GM19238 (cell line): ENCODE measurements around the gene PCNT.

Source experiments
- DNase-seq: peaks from one replicate; pipeline ENCODE4 v3.0.0; 2011; ENCODE audit warnings: low spot score; ENCODE audit not compliant: insufficient read length

The PCNT gene

DNA sequence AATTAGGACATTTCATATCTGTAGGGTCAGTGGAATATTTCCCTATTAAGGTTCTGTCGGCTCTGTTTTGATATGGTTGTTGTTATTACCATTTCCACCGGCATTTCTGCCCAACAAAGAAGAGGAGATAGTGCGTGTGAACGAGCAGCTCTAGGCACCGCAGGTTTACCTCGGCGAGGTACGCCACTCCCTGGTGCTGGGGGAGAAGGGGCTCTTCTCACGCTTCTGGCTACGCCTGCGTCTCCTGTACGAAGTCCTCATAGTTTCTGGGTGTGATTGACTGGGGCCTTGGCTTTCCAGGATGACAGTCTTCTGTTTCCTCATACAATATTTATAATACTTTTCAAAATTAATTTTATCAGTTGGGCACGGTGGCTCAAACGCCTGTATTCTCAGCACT, 80.3 kb downstream of the PCNT start:
- no peak for DNase-seq

DNA sequence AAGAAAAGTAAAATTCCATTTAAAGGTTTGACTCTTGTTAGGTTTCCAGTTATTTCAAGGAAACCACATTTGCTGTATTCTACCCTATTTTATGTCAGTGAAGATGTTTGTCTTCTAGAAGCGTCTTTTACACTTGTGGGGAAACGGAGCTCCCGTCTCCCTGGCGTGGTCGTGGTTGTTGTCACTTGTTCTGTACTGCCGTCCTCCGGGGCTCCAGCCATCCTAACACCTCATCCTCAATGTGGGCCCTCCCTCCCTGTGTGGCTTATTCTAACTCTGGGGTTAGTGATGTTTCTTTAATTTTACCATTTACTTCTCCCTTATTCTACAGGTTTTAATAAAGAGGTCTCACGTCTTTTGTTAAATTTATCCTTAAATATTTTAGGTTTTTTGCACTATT, 82.0 kb downstream of the PCNT start:
- no peak for DNase-seq

- no peak for DNase-seq
Observed at GRCh38 chr21:46409641-46410406, 85.9 kb downstream of the PCNT start.

DNA sequence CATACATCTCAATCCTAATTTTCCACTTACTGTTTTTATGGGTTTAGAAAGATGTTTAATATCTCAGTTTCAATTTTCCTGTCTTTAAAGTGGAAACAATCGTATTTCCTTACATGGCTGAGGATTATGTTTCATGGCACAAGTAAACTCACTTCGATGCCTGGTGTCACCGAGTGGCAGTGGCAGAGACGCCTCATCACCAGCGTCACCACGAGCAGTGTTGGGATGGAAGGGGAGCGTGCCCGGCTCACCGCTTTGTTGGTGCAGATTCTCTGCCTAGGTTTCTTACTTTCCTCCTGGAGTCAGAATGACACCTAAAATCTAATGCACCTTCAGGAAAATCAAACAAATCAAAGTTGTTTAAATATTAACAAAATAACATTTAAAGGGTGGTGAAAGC, 86.6 kb downstream of the PCNT start:
- DNase-seq, result no peak

GRCh38 chr21:46411236-46411635, 87.3 kb downstream of the PCNT start:
- DNase-seq, result no peak

DNA sequence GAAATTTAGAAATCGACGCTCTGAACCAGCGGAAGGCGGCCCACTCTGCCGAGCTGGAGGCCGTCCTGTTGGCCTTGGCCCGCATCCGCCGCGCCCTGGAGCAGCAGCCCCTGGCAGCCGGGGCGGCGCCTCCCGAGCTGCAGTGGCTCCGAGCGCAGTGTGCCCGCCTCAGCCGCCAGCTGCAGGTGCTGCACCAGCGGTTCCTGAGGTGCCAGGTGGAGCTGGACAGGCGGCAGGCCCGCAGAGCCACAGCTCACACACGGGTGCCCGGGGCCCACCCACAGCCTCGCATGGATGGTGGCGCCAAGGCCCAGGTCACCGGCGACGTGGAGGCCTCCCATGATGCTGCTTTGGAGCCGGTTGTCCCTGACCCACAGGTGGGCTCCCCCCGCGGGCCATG, 87.7 kb downstream of the PCNT start:
- DNase-seq, result no peak

DNA sequence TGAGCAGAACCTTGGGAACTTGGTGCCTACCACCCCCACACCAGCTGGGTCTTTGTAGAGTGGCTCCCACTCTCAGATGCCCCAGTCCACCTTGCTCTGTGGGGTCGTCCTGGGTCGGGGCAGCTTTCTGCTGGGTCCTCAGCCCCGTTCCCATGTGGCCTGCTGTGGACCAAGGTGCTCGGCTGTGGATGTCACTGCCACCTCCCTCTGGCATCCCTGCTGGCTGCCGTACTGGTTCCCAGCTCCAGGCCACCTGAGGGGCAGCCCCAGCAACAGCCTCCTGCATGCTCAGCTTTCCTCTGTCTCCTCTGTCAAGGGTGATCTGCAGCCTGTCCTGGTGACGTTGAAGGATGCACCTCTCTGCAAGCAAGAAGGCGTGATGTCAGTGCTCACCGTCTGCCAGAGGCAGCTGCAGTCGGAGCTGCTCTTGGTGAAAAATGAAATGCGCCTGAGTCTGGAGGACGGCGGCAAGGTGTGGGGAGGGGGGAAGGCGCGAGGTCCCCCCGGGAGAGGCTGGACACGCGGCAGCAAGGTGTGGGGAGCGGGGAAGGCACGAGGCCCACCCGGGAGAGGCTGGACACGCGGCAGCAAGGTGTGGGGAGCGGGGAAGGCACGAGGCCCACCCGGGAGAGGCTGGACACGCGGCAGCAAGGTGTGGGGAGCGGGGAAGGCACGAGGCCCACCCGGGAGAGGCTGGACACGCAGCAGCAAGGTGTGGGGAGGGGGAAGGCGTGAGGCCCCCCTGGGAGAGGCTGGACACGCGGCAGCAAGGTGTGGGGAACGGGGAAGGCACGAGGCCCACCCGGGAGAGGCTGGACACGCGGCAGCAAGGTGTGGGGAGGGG, 88.8 kb downstream of the PCNT start:
- DNase-seq, result no peak

GRCh38 chr21:46413365-46413696, 89.4 kb downstream of the PCNT start:
- DNase-seq, result no peak

DNA sequence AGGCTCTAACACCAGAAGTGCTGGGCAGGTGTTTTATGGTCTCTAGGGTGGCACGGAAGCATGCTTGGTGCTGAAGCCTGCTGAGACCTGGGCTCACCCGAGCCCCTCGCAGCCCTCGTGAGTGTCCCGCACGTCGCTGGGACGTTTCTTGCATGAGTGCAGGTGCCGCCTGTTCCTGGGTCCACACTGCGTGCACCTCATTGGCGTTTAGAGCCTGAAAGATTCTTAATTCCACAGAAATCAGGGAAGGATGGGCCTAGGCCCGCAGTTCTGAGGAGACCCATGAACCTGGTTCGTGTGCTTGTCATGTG, 91.0 kb downstream of the PCNT start:
- DNase-seq, result no peak

GRCh38 chr21:46416551-46416950, 92.6 kb downstream of the PCNT start:
- DNase-seq, result no peak

GRCh38 chr21:46418265-46418946, 94.5 kb downstream of the PCNT start:
- DNase-seq, result no peak

GRCh38 chr21:46420241-46421190, 96.6 kb downstream of the PCNT start:
- DNase-seq, result no peak

- no peak for DNase-seq
Observed at GRCh38 chr21:46421191-46421750, 97.3 kb downstream of the PCNT start.

- DNase-seq, result no peak
Observed at GRCh38 chr21:46421756-46422555, 98.0 kb downstream of the PCNT start.

DNA sequence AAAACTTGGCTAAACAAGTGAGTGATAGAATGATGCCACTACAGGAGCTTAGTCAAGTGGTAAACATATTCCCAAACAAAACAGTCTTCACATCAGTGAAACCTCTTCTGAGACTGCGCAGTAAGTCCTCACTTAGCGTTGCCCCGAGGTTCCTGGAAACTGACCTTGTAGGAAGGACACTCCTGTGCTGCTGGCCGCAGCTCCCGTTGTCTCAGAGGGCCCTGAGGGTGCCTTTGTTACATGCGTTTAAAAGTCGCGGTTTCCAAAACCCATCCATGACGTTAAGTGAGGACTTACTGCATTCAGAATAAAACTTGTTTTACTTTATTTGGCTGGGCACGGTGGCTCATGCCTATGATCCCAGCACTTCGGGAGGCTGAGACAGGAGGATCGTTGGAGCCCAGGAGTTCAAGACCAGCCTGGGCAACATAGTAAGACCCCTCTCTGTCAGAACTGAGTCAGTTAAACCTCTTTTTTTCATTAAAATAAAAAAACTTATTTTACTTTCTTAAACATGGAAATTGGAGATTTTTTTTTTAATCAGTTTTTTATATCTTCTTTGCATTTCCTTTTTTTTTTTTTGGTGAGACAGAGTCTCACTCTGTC, 98.8 kb downstream of the PCNT start:
- no peak for DNase-seq

DNA sequence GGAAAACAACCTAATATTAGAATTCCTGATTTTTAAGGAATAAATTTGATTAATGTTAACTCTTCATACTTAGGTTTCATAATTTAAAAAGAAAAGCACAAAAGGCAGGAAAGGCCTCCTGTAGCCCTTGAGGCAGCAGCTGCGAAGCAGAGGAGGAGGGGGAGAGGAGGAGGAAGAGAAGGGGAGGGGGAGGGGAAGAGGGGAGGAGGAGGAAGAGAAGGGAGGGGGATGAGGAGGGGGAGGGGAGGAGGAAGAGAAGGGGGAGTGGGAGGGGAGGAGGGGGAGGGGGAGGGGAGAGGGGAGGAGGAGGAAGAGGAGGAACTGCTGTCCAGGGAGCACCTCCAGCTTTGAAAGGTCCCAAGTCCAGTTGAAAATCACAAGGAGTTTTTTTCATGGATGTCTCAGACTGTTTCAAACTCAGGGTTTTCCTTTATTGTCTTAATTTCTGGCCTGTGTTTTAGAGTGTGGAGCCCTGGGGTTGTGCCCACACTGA, 99.6 kb downstream of the PCNT start:
- DNase-seq, result no peak

DNA sequence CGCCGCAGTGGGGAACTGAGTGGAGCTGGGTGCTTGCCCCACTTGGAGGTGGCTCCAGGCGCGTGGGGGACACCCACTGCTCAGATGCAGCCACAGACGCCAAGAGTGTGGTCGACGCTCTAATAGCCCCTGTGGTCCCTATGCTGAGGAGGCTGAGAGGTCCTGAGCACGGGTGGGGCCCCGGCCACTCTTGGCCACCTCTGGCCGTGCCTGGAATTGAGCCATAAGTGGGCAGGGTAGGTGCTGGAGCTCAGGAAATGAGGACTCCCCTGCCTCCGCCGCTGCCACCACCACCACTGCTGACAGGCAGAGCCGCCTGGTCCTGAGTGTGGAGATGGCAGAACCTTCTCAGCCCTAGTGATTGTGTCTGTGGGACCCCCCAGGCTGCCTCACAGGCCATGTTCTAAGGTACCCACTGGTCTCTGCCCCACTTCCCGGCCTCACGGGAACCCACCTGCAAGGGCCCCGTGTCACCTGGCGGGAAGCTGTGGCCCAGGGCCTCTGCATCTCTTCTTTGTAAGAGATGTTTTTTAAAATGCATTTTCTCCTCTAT, 100.2 kb downstream of the PCNT start:
- no peak for DNase-seq

- no peak for DNase-seq
Observed at GRCh38 chr21:46424621-46425020, 100.7 kb downstream of the PCNT start.

GRCh38 chr21:46425041-46425440, 101.1 kb downstream of the PCNT start:
- no peak for DNase-seq
